Stimulated activated CD4-positive, alpha-beta T cell treated with anti-CD3 and anti-CD28 coated beads, Interleukin-2, amount 100 ng/mL, for 4 hours (primary cell): Measurements from ENCODE around the gene PIK3CB.
"Not testable (repeated sequence)": the region's sequence is repeated elsewhere in the genome, so short reads cannot be mapped to it uniquely, and the experiment has no call there.

Experiments used
- DNase-seq: peaks from one replicate; pipeline ENCODE4 v3.0.0-alpha.2; 2020; ENCODE audit warnings: low read depth

PIK3CB gene

GRCh38 chr3:138803006-138803653 is 31.6 kb downstream of the PIK3CB start:
- no peak for DNase-seq

- DNase-seq = not testable (repeated sequence)
Measured at GRCh38 chr3:138802223-138802622, 32.5 kb downstream of the PIK3CB start.

- no peak for DNase-seq
Measured at GRCh38 chr3:138801792-138802191, 32.9 kb downstream of the PIK3CB start.

GRCh38 chr3:138800248-138800647 is 34.5 kb downstream of the PIK3CB start:
- DNase-seq = no peak

- DNase-seq = no peak
Measured at GRCh38 chr3:138799822-138800221, 34.9 kb downstream of the PIK3CB start.

GRCh38 chr3:138797508-138798038 is 37.2 kb downstream of the PIK3CB start:
- DNase-seq = no peak

GRCh38 chr3:138796761-138797160 is 38.0 kb downstream of the PIK3CB start:
- no peak for DNase-seq

GRCh38 chr3:138786788-138787271 is 47.9 kb downstream of the PIK3CB start:
- no peak for DNase-seq

GRCh38 chr3:138785951-138786350 is 48.8 kb downstream of the PIK3CB start:
- no peak for DNase-seq

- not testable (repeated sequence) for DNase-seq
Measured at GRCh38 chr3:138785362-138785857, 49.3 kb downstream of the PIK3CB start.

GRCh38 chr3:138782755-138783154 is 52.0 kb downstream of the PIK3CB start:
- no peak for DNase-seq

- DNase-seq = peak; percentile 6
Measured at GRCh38 chr3:138781012-138781470, 53.7 kb downstream of the PIK3CB start.

- no peak for DNase-seq
Measured at GRCh38 chr3:138778643-138779042, 56.1 kb downstream of the PIK3CB start.

- DNase-seq = no peak
Measured at GRCh38 chr3:138776961-138777360, 57.8 kb downstream of the PIK3CB start.

- no peak for DNase-seq
Measured at GRCh38 chr3:138775254-138775595, 59.5 kb downstream of the PIK3CB start.

GRCh38 chr3:138774529-138775253 is 60.0 kb downstream of the PIK3CB start:
- no peak for DNase-seq

- DNase-seq = no peak
Measured at GRCh38 chr3:138771585-138771984, 63.1 kb downstream of the PIK3CB start.

- no peak for DNase-seq
Measured at GRCh38 chr3:138769616-138770015, 65.1 kb downstream of the PIK3CB start.

GRCh38 chr3:138768946-138769345 is 65.8 kb downstream of the PIK3CB start:
- no peak for DNase-seq

GRCh38 chr3:138768125-138768524 is 66.6 kb downstream of the PIK3CB start:
- DNase-seq = no peak

GRCh38 chr3:138767498-138768104 is 67.1 kb downstream of the PIK3CB start:
- no peak for DNase-seq

GRCh38 chr3:138761002-138761401 is 73.7 kb downstream of the PIK3CB start:
- no peak for DNase-seq

GRCh38 chr3:138748190-138748589 is 86.5 kb downstream of the PIK3CB start:
- no peak for DNase-seq
